ENCODE measurements around the gene DPH7.

- no peak for TF ChIP-seq EZH2 (IDR thresholded peaks at IDR 0.05; ENCODE audit: insufficient read depth, poor library complexity, severe bottlenecking)
- no peak for TF ChIP-seq EZH2phosphoT487 (IDR thresholded peaks at IDR 0.05; ENCODE audit: insufficient read depth, low read depth)
These were observed 59.2 kb downstream of the DPH7 start for GRCh38 chr9:137519553-137519952.
